CD4-positive, CD25-positive, alpha-beta regulatory T cell (primary cell): ENCODE measurements around the gene SRL. TPM values are rescaled to one million over a fixed set of nuclear protein-coding genes. Genes with fewer than 3 reads are reported as not detected.
A peak's percentile ranks its signal among the peaks of the same experiment; 100 is the strongest.

Experiments used
- ATAC-seq, 2 donors: fragments of 150-1000 bp; cut with Tn5 transposase; one replicate each; pipeline ENCODE4 v1.10.0; 2021; ENCODE audit warnings: low read depth in 2 of 2, moderate number of reproducible peaks in 2 of 2, moderate library complexity in 1 of 2
- DNase-seq, 3 donors: peaks; one replicate each; pipeline versions ENCODE4 v3.0.0 to v3.0.0-alpha.2; 2012 to 2022; ENCODE audit warnings: mixed read lengths in 1 of 3
- H3K27ac ChIP-seq: one replicate; pipeline ENCODE4 v1.7.0; 2013; ENCODE audit warnings: mild to moderate bottlenecking, low read length; ENCODE audit not compliant: insufficient read depth, poor library complexity, severe bottlenecking
- H3K27me3 ChIP-seq: one replicate; pipeline ENCODE4 v1.7.0; 2013; ENCODE audit warnings: low read length; ENCODE audit not compliant: control insufficient read depth, insufficient read depth
- H3K36me3 ChIP-seq: one replicate; pipeline ENCODE4 v1.7.0; 2013; ENCODE audit warnings: mild to moderate bottlenecking, low read length, moderate library complexity; ENCODE audit not compliant: control insufficient read depth, insufficient read depth
- H3K4me1 ChIP-seq: 2 replicates; pipeline ENCODE4 v1.7.0; 2013; ENCODE audit warnings: mild to moderate bottlenecking, low read length; ENCODE audit not compliant: insufficient read depth, control insufficient read depth, poor library complexity, severe bottlenecking
- H3K4me3 ChIP-seq: one replicate; pipeline ENCODE4 v1.7.0; 2013; ENCODE audit warnings: low read depth, mild to moderate bottlenecking, low read length, moderate library complexity
- H3K9me3 ChIP-seq, 2 experiments: 1 replicate in 1 of 2; 2 replicates in 1 of 2; pipeline ENCODE4 v1.7.0; 2013; ENCODE audit warnings: low read length in 2 of 2, mild to moderate bottlenecking in 1 of 2, moderate library complexity in 1 of 2; ENCODE audit not compliant: control insufficient read depth in 2 of 2
- H3K27ac Mint-ChIP-seq, 3 donors: one replicate each; pipeline ENCODE4 v1.8.0; 2020 to 2022; ENCODE audit warnings: mild to moderate bottlenecking in 3 of 3, mixed read lengths in 3 of 3, moderate library complexity in 2 of 3
- H3K27me3 Mint-ChIP-seq: one replicate; pipeline ENCODE4 v1.8.0; 2022; ENCODE audit warnings: mild to moderate bottlenecking, mixed read lengths
- H3K36me3 Mint-ChIP-seq: one replicate; pipeline ENCODE4 v1.8.0; 2020; ENCODE audit warnings: mixed read lengths
- H3K4me1 Mint-ChIP-seq, 4 donors: one replicate each; pipeline ENCODE4 v1.8.0; 2020 to 2022; ENCODE audit warnings: mixed read lengths in 4 of 4, mild to moderate bottlenecking in 1 of 4
- H3K4me3 Mint-ChIP-seq, 4 donors: one replicate each; pipeline ENCODE4 v1.8.0; 2020 to 2022; ENCODE audit warnings: mild to moderate bottlenecking in 4 of 4, mixed read lengths in 4 of 4, moderate library complexity in 3 of 4
- H3K9me3 Mint-ChIP-seq, 7 donors: one replicate each; pipeline ENCODE4 v1.8.0; 2020 to 2022; ENCODE audit warnings: mixed read lengths in 7 of 7, mild to moderate bottlenecking in 3 of 7, moderate library complexity in 2 of 7
- polyA plus RNA-seq, 4 donors: library from polyadenylated mRNA; unstranded; fragments of 300-500 nt; fragmentation: Illumina TruSeq; gene quantifications; one replicate each; pipeline ENCODE4 v1.2.3, GENCODE V29; 2021
- total RNA-seq: library from RNA; stranded (reverse); gene quantifications from one replicate; pipeline ENCODE4 v1.2.3, GENCODE V29; 2022

Gene SRL
- not detected for total RNA-seq
- not detected for polyA plus RNA-seq

DNA sequence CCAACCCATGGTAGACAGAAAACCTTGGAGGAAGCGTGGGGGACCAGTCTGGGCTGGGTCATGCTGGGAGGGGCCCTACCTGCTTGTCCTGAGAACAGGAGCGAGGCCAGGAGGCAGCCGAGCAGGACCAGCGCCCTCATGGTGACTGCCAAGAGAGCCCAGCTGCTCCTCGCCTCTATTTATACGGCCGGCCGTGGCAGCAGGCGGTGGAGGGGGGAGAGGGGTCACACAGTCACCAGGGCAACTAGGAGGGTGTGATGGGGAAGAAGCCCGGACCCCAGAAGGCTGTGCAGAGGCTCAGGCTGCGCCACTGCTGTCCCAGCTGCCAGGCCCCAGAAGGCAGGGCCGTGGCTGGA is at the start of gene SRL:
Gene SRL, minus strand, starts transcription at position 153 of the 356 bp plus-strand sequence. Its CDS starts 13 bp downstream, at position 140.
- Histone ChIP-seq H3K27me3 (no peaks in the 10 kb centered on the region), H3K4me1 (no peaks in the 10 kb centered on the region), H3K9me3 (no peaks in the 10 kb centered on the region), H3K4me3 (no peak within 1 kb of the TSS), H3K27ac (no peak within 1 kb of the TSS), H3K36me3 (no peaks in the 10 kb centered on the region)
- no peaks in the 10 kb centered on the region for H3K36me3 Mint-ChIP-seq
- ATAC-seq (no peak), DNase-seq (no peak)
- H3K27ac Mint-ChIP-seq: peak within 1 kb of the TSS in 1 of 3 donors; percentile 25
- H3K9me3 Mint-ChIP-seq: peaks cover 0 to 2% (median 0%) of the 10 kb centered on the region in 7 donors
- H3K4me3 Mint-ChIP-seq: peak within 1 kb of the TSS in 1 of 4 donors; percentile 52
- peaks cover 0 to 4% (median 0%) of the 10 kb centered on the region in 4 donors for H3K4me1 Mint-ChIP-seq
- peaks cover 5% of the 10 kb centered on the region for H3K27me3 Mint-ChIP-seq

GRCh38 chr16:4290236-4290830 is 48.5 kb upstream of the SRL start:
- no peak for ATAC-seq
- no peak overlapping the region for H3K27ac Mint-ChIP-seq

DNA sequence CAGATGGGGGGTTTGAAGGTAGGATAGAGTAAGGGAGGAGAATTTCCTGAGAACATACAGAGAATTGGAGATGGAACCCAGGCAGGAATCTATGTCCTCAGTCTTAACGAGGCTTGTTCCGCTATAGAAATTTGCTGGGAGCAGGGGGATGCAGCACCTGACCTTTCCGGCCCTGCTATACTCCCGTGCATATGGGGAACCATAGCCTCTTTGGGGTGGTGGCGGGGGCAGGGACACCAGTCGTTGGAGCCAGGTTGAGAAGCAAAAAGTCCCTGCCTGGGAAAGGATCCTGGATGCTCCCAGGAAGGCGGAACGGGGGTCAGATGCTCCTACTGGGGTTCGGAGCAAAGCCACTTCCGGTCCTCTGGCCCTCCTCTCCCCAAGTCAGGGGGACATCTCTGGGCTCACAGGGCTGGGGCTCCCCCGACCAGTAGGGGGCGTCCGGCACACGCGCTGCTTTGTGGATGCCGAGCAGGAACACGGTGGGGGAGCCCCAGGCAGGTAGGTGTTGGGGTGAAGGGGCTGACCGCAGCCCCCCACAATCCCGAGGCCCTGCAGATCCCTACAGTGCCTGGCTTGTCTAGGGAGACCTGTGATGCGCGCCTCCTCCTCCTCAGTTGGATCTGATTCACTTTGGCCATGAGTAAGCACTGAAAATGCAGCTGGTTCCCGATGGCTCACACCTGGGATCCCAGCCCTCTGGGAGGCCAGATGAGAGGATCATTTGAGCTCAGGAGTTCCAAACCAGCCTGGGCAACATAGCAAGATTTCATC is 46.5 kb upstream of the SRL start:
- H3K4me3 Mint-ChIP-seq: no peak overlapping the region
- Histone ChIP-seq H3K27ac (no peak overlapping the region), H3K27me3 (peaks cover 3% of the 10 kb centered on the region), H3K36me3 (no peaks in the 10 kb centered on the region), H3K9me3 (no peaks in the 10 kb centered on the region), H3K4me1 (peaks cover 8% of the 10 kb centered on the region), H3K4me3 (no peak overlapping the region)
- no peaks in the 10 kb centered on the region for H3K36me3 Mint-ChIP-seq
- peaks cover 22% of the 10 kb centered on the region for H3K27me3 Mint-ChIP-seq
- peaks cover 0 to 9% (median 0%) of the 10 kb centered on the region in 4 donors for H3K4me1 Mint-ChIP-seq
- no peaks in the 10 kb centered on the region for H3K9me3 Mint-ChIP-seq
- DNase-seq: peak; percentile 69 to 79 (median 76)
- H3K27ac Mint-ChIP-seq: peak overlapping the region in 2 of 3 donors; percentile 32 to 42
- peak; percentile 83 to 87 for ATAC-seq

More at GRCh38 chr16:4290236-4290830, 48.5 kb upstream of the SRL start:
- Mint-ChIP-seq H3K4me1 (peaks cover 0 to 9% (median 1%) of the 10 kb centered on the region in 4 donors), H3K27me3 (peaks cover 13% of the 10 kb centered on the region), H3K36me3 (no peaks in the 10 kb centered on the region), H3K9me3 (no peaks in the 10 kb centered on the region), H3K4me3 (no peak overlapping the region)
- H3K4me1 ChIP-seq: peaks cover 8% of the 10 kb centered on the region
- no peaks in the 10 kb centered on the region for H3K9me3 ChIP-seq
- no peak overlapping the region for H3K27ac ChIP-seq
- H3K27me3 ChIP-seq: no peaks in the 10 kb centered on the region
- DNase-seq: no peak
- H3K4me3 ChIP-seq: no peak overlapping the region
- H3K36me3 ChIP-seq: no peaks in the 10 kb centered on the region

- Histone ChIP-seq H3K36me3 (no peaks in the 10 kb centered on the region), H3K27me3 (peaks cover 3% of the 10 kb centered on the region), H3K27ac (no peak overlapping the region), H3K4me3 (no peak overlapping the region), H3K9me3 (no peaks in the 10 kb centered on the region), H3K4me1 (peaks cover 8% of the 10 kb centered on the region)
- ATAC-seq (no peak), DNase-seq (no peak)
- Mint-ChIP-seq H3K4me1 (peaks cover 0 to 9% (median 0%) of the 10 kb centered on the region in 4 donors), H3K9me3 (peaks cover 0 to 4% (median 0%) of the 10 kb centered on the region in 7 donors), H3K36me3 (no peaks in the 10 kb centered on the region), H3K27ac (no peak overlapping the region), H3K4me3 (no peak overlapping the region), H3K27me3 (peaks cover 28% of the 10 kb centered on the region)
Observed at GRCh38 chr16:4285167-4285566, 43.3 kb upstream of the SRL start.

- no peak overlapping the region for H3K27ac ChIP-seq
- DNase-seq (no peak), ATAC-seq (no peak)
- Mint-ChIP-seq H3K4me1 (peaks cover 0 to 9% (median 0%) of the 10 kb centered on the region in 4 donors), H3K36me3 (no peaks in the 10 kb centered on the region), H3K4me3 (no peak overlapping the region), H3K27ac (no peak overlapping the region), H3K27me3 (peaks cover 28% of the 10 kb centered on the region), H3K9me3 (peaks cover 0 to 4% (median 0%) of the 10 kb centered on the region in 7 donors)
- peaks cover 8% of the 10 kb centered on the region for H3K4me1 ChIP-seq
- peaks cover 3% of the 10 kb centered on the region for H3K27me3 ChIP-seq
- H3K4me3 ChIP-seq: no peak overlapping the region
- H3K9me3 ChIP-seq: no peaks in the 10 kb centered on the region
- H3K36me3 ChIP-seq: no peaks in the 10 kb centered on the region
Observed at GRCh38 chr16:4283939-4284338, 42.1 kb upstream of the SRL start.

DNA sequence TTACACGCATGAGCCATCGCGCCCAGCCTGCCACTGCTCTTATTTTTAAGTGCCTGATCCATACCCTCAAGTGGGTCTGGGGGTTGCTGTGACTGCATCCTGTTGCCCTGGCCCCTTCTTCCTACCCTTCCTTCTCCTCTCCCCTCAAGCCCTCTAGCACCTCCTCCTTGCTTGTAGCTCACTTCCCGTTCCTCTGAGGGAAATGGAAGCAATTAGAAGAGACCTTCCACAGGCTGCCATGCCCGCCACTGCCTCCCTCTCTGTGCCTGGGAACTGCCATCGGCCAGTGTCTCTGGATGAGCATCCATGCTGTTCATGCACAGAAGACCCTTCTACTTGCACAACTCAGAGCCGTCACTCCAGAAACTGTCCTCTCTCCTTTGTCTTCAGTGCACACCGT is 41.6 kb upstream of the SRL start:
- peaks cover 0 to 4% (median 0%) of the 10 kb centered on the region in 7 donors for H3K9me3 Mint-ChIP-seq
- H3K36me3 Mint-ChIP-seq: no peaks in the 10 kb centered on the region
- no peak overlapping the region for H3K27ac Mint-ChIP-seq
- Histone ChIP-seq H3K4me3 (no peak overlapping the region), H3K4me1 (peaks cover 5% of the 10 kb centered on the region), H3K9me3 (no peaks in the 10 kb centered on the region), H3K36me3 (no peaks in the 10 kb centered on the region), H3K27ac (no peak overlapping the region), H3K27me3 (peaks cover 3% of the 10 kb centered on the region)
- peaks cover 28% of the 10 kb centered on the region for H3K27me3 Mint-ChIP-seq
- H3K4me3 Mint-ChIP-seq: no peak overlapping the region
- no peak for DNase-seq
- no peak for ATAC-seq
- peaks cover 0 to 8% (median 0%) of the 10 kb centered on the region in 4 donors for H3K4me1 Mint-ChIP-seq

- no peaks in the 10 kb centered on the region for H3K36me3 Mint-ChIP-seq
- DNase-seq (no peak), ATAC-seq (no peak)
- H3K27me3 Mint-ChIP-seq: peaks cover 24% of the 10 kb centered on the region
- Histone ChIP-seq H3K4me1 (no peaks in the 10 kb centered on the region), H3K27me3 (peaks cover 3% of the 10 kb centered on the region), H3K36me3 (no peaks in the 10 kb centered on the region), H3K27ac (no peak overlapping the region), H3K9me3 (no peaks in the 10 kb centered on the region), H3K4me3 (no peak overlapping the region)
- H3K27ac Mint-ChIP-seq: no peak overlapping the region
- H3K4me3 Mint-ChIP-seq: no peak overlapping the region
- no peaks in the 10 kb centered on the region for H3K4me1 Mint-ChIP-seq
- H3K9me3 Mint-ChIP-seq: peaks cover 0 to 4% (median 0%) of the 10 kb centered on the region in 7 donors
Observed at GRCh38 chr16:4280625-4281024, 38.7 kb upstream of the SRL start.
